ENCODE results near the gene LRRC63.

Gene LRRC63

GRCh38 chr13:46168341-46168740 lies 43.4 kb upstream of the LRRC63 start:
- TF ChIP-seq CTCF (IDR thresholded peaks at IDR 0.05; ENCODE audit: insufficient read depth, low read depth, low read length, missing control alignments) = no peak
- peak; percentile 76 for DNase-seq (ENCODE audit: low read depth)
- H3K4me3 ChIP-seq (ENCODE audit: low read depth, low read length) = peak overlapping the region; percentile 66

GRCh38 chr13:46168783-46169182 lies 42.9 kb upstream of the LRRC63 start:
- H3K4me3 ChIP-seq (ENCODE audit: low read depth, low read length) = peak overlapping the region; percentile 66
- DNase-seq (ENCODE audit: low read depth) = no peak
- no peak for TF ChIP-seq CTCF (IDR thresholded peaks at IDR 0.05; ENCODE audit: insufficient read depth, low read depth, low read length, missing control alignments)

GRCh38 chr13:46169758-46170157 lies 42.0 kb upstream of the LRRC63 start:
- peak overlapping the region; percentile 66 for H3K4me3 ChIP-seq (ENCODE audit: low read depth, low read length)
- DNase-seq (ENCODE audit: low read depth) = no peak
- TF ChIP-seq CTCF (IDR thresholded peaks at IDR 0.05; ENCODE audit: insufficient read depth, low read depth, low read length, missing control alignments) = no peak

GRCh38 chr13:46170268-46170667 lies 41.5 kb upstream of the LRRC63 start:
- no peak for TF ChIP-seq CTCF (IDR thresholded peaks at IDR 0.05; ENCODE audit: insufficient read depth, low read depth, low read length, missing control alignments)
- no peak for DNase-seq (ENCODE audit: low read depth)
- peak overlapping the region; percentile 47 for H3K4me3 ChIP-seq (ENCODE audit: low read depth, low read length)

- no peak for DNase-seq (ENCODE audit: low read depth)
- peak overlapping the region; percentile 47 for H3K4me3 ChIP-seq (ENCODE audit: low read depth, low read length)
- TF ChIP-seq CTCF (IDR thresholded peaks at IDR 0.05; ENCODE audit: insufficient read depth, low read depth, low read length, missing control alignments) = no peak
These were observed 41.0 kb upstream of the LRRC63 start for GRCh38 chr13:46170687-46171086.

GRCh38 chr13:46171217-46171616 lies 40.5 kb upstream of the LRRC63 start:
- peak overlapping the region; percentile 47 for H3K4me3 ChIP-seq (ENCODE audit: low read depth, low read length)
- TF ChIP-seq CTCF (IDR thresholded peaks at IDR 0.05; ENCODE audit: insufficient read depth, low read depth, low read length, missing control alignments) = no peak

GRCh38 chr13:46171739-46172138 lies 40.0 kb upstream of the LRRC63 start:
- peak overlapping the region; percentile 47 for H3K4me3 ChIP-seq (ENCODE audit: low read depth, low read length)

More at GRCh38 chr13:46171217-46171616, 40.5 kb upstream of the LRRC63 start:
- no peak for DNase-seq (ENCODE audit: low read depth)

More at GRCh38 chr13:46171739-46172138, 40.0 kb upstream of the LRRC63 start:
- DNase-seq (ENCODE audit: low read depth) = no peak
- TF ChIP-seq CTCF (IDR thresholded peaks at IDR 0.05; ENCODE audit: insufficient read depth, low read depth, low read length, missing control alignments) = no peak

All from GM12865 (cell line).